Measurements from ENCODE around the gene EHMT1.

DNA sequence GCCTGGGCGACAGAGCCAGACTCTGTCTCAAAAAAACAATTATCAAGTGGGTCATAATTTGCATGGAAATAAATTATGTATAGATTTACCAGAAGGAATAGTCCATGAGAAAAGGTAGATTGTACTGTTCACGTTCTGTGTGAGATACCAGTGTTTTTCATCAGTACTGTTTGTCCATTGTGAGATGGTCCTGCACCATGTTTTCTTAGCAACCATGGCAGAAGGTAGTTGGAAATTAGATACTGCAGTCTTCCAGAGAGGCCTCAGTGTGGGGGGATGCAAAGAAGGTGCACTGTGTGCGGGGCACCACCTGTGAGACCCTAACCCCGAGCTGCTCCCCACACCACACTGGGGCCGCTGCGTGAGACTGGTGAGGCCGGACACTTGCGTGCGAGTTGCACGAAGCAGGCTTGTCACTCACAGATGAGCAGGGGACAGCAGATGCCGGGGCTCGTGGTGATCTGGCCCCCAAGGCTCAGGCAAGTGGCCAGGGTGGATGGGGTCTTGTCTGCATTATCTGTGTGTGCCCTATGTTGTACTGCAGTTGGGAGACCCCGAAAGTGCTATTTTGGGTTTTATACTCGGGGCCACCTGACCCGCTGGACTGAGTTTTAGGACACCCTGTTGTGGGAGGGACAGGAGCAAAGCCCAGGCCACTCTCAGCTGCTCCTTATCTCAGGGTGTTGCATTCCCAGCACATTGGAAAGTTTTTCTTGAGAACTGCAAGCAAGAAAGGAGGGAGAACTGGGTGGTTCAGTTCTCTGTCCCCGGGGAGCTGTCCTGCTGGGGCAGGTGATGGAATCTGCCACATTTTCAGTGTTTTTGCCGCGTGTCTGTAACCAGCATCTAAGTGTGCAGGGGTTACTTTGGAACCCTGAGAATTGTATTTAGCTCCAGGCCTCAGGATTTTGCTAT, 61.9 kb downstream of the EHMT1 start:
- TF ChIP-seq SPI1 (IDR thresholded peaks at IDR 0.05; ENCODE audit: borderline replicate concordance, low read depth) (no peak), GABPA (IDR thresholded peaks at IDR 0.05; ENCODE audit: low read depth) (no peak), CTCF (IDR thresholded peaks at IDR 0.05; ENCODE audit: insufficient read depth, low read length) (no peak), POLR2AphosphoS5 (IDR thresholded peaks at IDR 0.05; ENCODE audit: low read depth) (no peak)
- TF ChIP-seq, protein P1, sequence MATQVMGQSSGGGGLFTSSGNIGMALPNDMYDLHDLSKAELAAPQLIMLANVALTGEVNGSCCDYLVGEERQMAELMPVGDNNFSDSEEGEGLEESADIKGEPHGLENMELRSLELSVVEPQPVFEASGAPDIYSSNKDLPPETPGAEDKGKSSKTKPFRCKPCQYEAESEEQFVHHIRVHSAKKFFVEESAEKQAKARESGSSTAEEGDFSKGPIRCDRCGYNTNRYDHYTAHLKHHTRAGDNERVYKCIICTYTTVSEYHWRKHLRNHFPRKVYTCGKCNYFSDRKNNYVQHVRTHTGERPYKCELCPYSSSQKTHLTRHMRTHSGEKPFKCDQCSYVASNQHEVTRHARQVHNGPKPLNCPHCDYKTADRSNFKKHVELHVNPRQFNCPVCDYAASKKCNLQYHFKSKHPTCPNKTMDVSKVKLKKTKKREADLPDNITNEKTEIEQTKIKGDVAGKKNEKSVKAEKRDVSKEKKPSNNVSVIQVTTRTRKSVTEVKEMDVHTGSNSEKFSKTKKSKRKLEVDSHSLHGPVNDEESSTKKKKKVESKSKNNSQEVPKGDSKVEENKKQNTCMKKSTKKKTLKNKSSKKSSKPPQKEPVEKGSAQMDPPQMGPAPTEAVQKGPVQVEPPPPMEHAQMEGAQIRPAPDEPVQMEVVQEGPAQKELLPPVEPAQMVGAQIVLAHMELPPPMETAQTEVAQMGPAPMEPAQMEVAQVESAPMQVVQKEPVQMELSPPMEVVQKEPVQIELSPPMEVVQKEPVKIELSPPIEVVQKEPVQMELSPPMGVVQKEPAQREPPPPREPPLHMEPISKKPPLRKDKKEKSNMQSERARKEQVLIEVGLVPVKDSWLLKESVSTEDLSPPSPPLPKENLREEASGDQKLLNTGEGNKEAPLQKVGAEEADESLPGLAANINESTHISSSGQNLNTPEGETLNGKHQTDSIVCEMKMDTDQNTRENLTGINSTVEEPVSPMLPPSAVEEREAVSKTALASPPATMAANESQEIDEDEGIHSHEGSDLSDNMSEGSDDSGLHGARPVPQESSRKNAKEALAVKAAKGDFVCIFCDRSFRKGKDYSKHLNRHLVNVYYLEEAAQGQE (IDR thresholded peaks at IDR 0.05; ENCODE audit: insufficient replicate concordance, low read depth) = no peak
